T47D (cell line): Measurements from ENCODE around the gene CHST11.

Experiments
- DNase-seq, 2 experiments: peaks; one replicate each; pipeline versions ENCODE4 v3.0.0 to v3.0.0-alpha.2; 2011 to 2012; ENCODE audit warnings: low read depth in 1 of 2, low spot score in 1 of 2
- JUND ChIP-seq: IDR thresholded peaks from 2 replicates; pipeline ENCODE4 v1.6.1; 2012; ENCODE audit warnings: low read depth
- in situ Hi-C: cut with HindIII; loops from 2 replicates; pipeline ENCODE4 v1.10.0; 2016; ENCODE audit warnings: low sequenced_read_pairs, low pct_unique_long_range_greater_than_20kb

Gene CHST11

GRCh38 chr12:104634044-104634443 lies 177.3 kb downstream of the CHST11 start:
- TF ChIP-seq JUND = no peak
- in situ Hi-C loops = no loop called here
- DNase-seq = no peak

GRCh38 chr12:104634852-104635251 lies 178.1 kb downstream of the CHST11 start:
- TF ChIP-seq JUND = no peak
- no peak for DNase-seq
- in situ Hi-C loops = no loop called here

GRCh38 chr12:104635607-104636343 lies 179.0 kb downstream of the CHST11 start:
- DNase-seq = no peak
- in situ Hi-C loops = no loop called here
- no peak for TF ChIP-seq JUND

- TF ChIP-seq JUND = no peak
- in situ Hi-C loops = no loop called here
Observed at GRCh38 chr12:104636496-104636895, 179.7 kb downstream of the CHST11 start.

GRCh38 chr12:104637604-104638003 lies 180.9 kb downstream of the CHST11 start:
- DNase-seq = no peak
- no peak for TF ChIP-seq JUND
- in situ Hi-C loops = no loop called here

More at GRCh38 chr12:104636496-104636895, 179.7 kb downstream of the CHST11 start:
- DNase-seq = no peak

GRCh38 chr12:104638218-104638850 lies 181.6 kb downstream of the CHST11 start:
- no peak for DNase-seq
- in situ Hi-C loops = no loop called here
- no peak for TF ChIP-seq JUND

GRCh38 chr12:104638851-104639240 lies 182.1 kb downstream of the CHST11 start:
- TF ChIP-seq JUND = no peak
- DNase-seq = no peak
- in situ Hi-C loops = no loop called here

- in situ Hi-C loops = no loop called here
- DNase-seq = no peak
- TF ChIP-seq JUND = no peak
Observed at GRCh38 chr12:104640956-104641355, 184.2 kb downstream of the CHST11 start.

- no peak for DNase-seq
- TF ChIP-seq JUND = no peak
- in situ Hi-C loops = no loop called here
Observed at GRCh38 chr12:104641862-104642261, 185.1 kb downstream of the CHST11 start.

- in situ Hi-C loops = no loop called here
- TF ChIP-seq JUND = no peak
- DNase-seq = no peak
Observed at GRCh38 chr12:104643093-104643818, 186.5 kb downstream of the CHST11 start.

GRCh38 chr12:104643819-104644669 lies 187.3 kb downstream of the CHST11 start:
- TF ChIP-seq JUND = no peak
- DNase-seq = peak; percentile 17 to 22
- in situ Hi-C loops = no loop called here

- DNase-seq = no peak
- in situ Hi-C loops = no loop called here
- no peak for TF ChIP-seq JUND
Observed at GRCh38 chr12:104648756-104649155, 192.0 kb downstream of the CHST11 start.
